SJSA1 (cell line): Measurements from ENCODE around the gene KLHL28. TPM values are rescaled to one million over a fixed set of nuclear protein-coding genes. Genes with fewer than 3 reads are reported as not detected.

ENCODE experiments used
- total RNA-seq: library from RNA; depleted of rRNA; stranded (reverse); fragments of >200 nt; shearing (Covaris generic); gene quantifications from 2 replicates; pipeline ENCODE4 v1.2.3, GENCODE V29; 2014; rRNA removed

KLHL28 gene
- total RNA-seq, 1 experiment from 2014 or later = 5.0 TPM

Other genes starting within 250 kb of the KLHL28 start
- 5.4 and 8.8 TPM in 2 replicates for gene TOGARAM1, start 243 bp upstream of the KLHL28 start, total RNA-seq
- 20.4 and 24.8 TPM in 2 replicates for gene PRPF39, start 122.2 kb upstream of the KLHL28 start, total RNA-seq
- gene FKBP3, start 172.5 kb upstream of the KLHL28 start, total RNA-seq = 31.7 and 56.9 TPM in 2 replicates
- gene FANCM, start 174.0 kb upstream of the KLHL28 start, total RNA-seq = 8.1 and 11.3 TPM in 2 replicates